ENCODE results near the gene DICER1. TPM values are rescaled to one million over a fixed set of nuclear protein-coding genes. Genes with fewer than 3 reads are reported as not detected.

DICER1 gene
- total and polyA plus RNA-seq, 2 donors (not counting 3 experiments of a cell fraction or from before 2014, with no cell fraction given) = 8.3 to 43.6 TPM

- Histone ChIP-seq H3K27me3 (ENCODE audit: control insufficient read depth in 2 of 2, insufficient read depth in 2 of 2, low read length in 2 of 2) (no peaks in the 10 kb centered on the region), H3K4me2 (ENCODE audit: insufficient read depth, low read length) (no peak overlapping the region), H2AFZ (ENCODE audit: low read depth, low read length) (no peak overlapping the region), H4K20me1 (replicated peaks; ENCODE audit: control insufficient read depth, extremely low read depth, insufficient read depth, low read length) (no peaks in the 10 kb centered on the region), H3K4me3 (replicated peaks in 1 of 3; ENCODE audit: insufficient read depth in 1 of 3, low read depth in 1 of 3, low read length in 3 of 3) (no peak overlapping the region), H3K79me2 (ENCODE audit: control insufficient read depth, insufficient read depth, low read length) (no peaks in the 10 kb centered on the region), H3K9ac (replicated peaks; ENCODE audit: extremely low read depth, insufficient read depth, low read length) (no peak overlapping the region), H3K9me3 (replicated peaks; ENCODE audit: control insufficient read depth, insufficient read depth, low read length) (no peaks in the 10 kb centered on the region), H3K27ac (ENCODE audit: insufficient read depth, low read depth, low read length) (no peak overlapping the region), H3K36me3 (ENCODE audit: control insufficient read depth in 2 of 2, extremely low read depth in 1 of 2, insufficient read depth in 2 of 2, low read length in 2 of 2) (no peaks in the 10 kb centered on the region), H3K9me1 (replicated peaks; ENCODE audit: control insufficient read depth, extremely low read depth, insufficient read depth, low read length) (no peaks in the 10 kb centered on the region), H3K4me1 (ENCODE audit: control insufficient read depth, extremely low read depth, insufficient read depth, low read length) (no peaks in the 10 kb centered on the region)
- no peak for FAIRE-seq
- TF ChIP-seq POLR2A (IDR thresholded peaks at IDR 0.05; ENCODE audit: low read depth, low read length) = no peak
- no peak for TF ChIP-seq POLR2AphosphoS5 (IDR thresholded peaks at IDR 0.05; ENCODE audit: insufficient read depth, low read depth, low read length)
- no peak for TF ChIP-seq MAX (IDR thresholded peaks at IDR 0.05; ENCODE audit: insufficient read depth, insufficient read length)
- no peak for TF ChIP-seq EZH2 (IDR thresholded peaks at IDR 0.05; ENCODE audit: borderline replicate concordance, low read depth, low read length, severe bottlenecking)
- TF ChIP-seq JUN (IDR thresholded peaks at IDR 0.05; ENCODE audit: borderline replicate concordance, insufficient read depth, insufficient read length, low read depth) = no peak
- no peak for TF ChIP-seq MYC (IDR thresholded peaks at IDR 0.05; ENCODE audit: low read depth, low read length)
- no peak for TF ChIP-seq FOS (IDR thresholded peaks at IDR 0.05; ENCODE audit: borderline replicate concordance, insufficient read depth, low read length)
- dilution Hi-C loops (cut with MboI; ENCODE audit: extremely low pct_ligation_motif_present, low sequenced_read_pairs) = no loop called here
- ChIA-PET CTCF (no interaction called here), POLR2A (no interaction called here)
- intact Hi-C loops (cut with micrococcal nuclease) = no loop called here
- BruUV-seq (replicated peaks) = no TSS peak
- no peak for DNase-seq (ENCODE audit: low read depth, low spot score)
Observed at GRCh38 chr14:95045106-95045701, 112.1 kb downstream of the DICER1 start.

GRCh38 chr14:95044463-95045105 is 112.7 kb downstream of the DICER1 start:
- H3K9me1 ChIP-seq (replicated peaks; ENCODE audit: control insufficient read depth, extremely low read depth, insufficient read depth, low read length) = no peaks in the 10 kb centered on the region
- TF ChIP-seq POLR2AphosphoS5 (IDR thresholded peaks at IDR 0.05; ENCODE audit: insufficient read depth, low read depth, low read length) = no peak
- TF ChIP-seq GATA2 (IDR thresholded peaks at IDR 0.05; ENCODE audit: insufficient read depth, insufficient read length, low read depth, low read length) = no peak
- no peak for TF ChIP-seq POLR2A (IDR thresholded peaks at IDR 0.05; ENCODE audit: low read depth, low read length)
- TF ChIP-seq CTCF (IDR thresholded peaks at IDR 0.05; ENCODE audit: extremely low read depth in 1 of 2, insufficient read depth in 1 of 2, low read depth in 1 of 2, low read length in 2 of 2) = no peak
- no peak for TF ChIP-seq JUN (IDR thresholded peaks at IDR 0.05; ENCODE audit: borderline replicate concordance, insufficient read depth, insufficient read length, low read depth)
- TF ChIP-seq MAX (IDR thresholded peaks at IDR 0.05; ENCODE audit: insufficient read depth, insufficient read length) = no peak
- no peak for TF ChIP-seq EZH2 (IDR thresholded peaks at IDR 0.05; ENCODE audit: borderline replicate concordance, low read depth, low read length, severe bottlenecking)
- TF ChIP-seq FOS (IDR thresholded peaks at IDR 0.05; ENCODE audit: borderline replicate concordance, insufficient read depth, low read length) = no peak
- H3K4me3 ChIP-seq (replicated peaks in 1 of 3; ENCODE audit: insufficient read depth in 1 of 3, low read depth in 1 of 3, low read length in 3 of 3) = no peak overlapping the region
- no peak overlapping the region for H3K9ac ChIP-seq (replicated peaks; ENCODE audit: extremely low read depth, insufficient read depth, low read length)
- H3K36me3 ChIP-seq (ENCODE audit: control insufficient read depth in 2 of 2, extremely low read depth in 1 of 2, insufficient read depth in 2 of 2, low read length in 2 of 2) = no peaks in the 10 kb centered on the region
- no peak for DNase-seq (ENCODE audit: low read depth, low spot score)
- ChIA-PET POLR2A (no interaction called here), CTCF (no interaction called here)
- H3K27ac ChIP-seq (ENCODE audit: insufficient read depth, low read depth, low read length) = no peak overlapping the region
- H4K20me1 ChIP-seq (replicated peaks; ENCODE audit: control insufficient read depth, extremely low read depth, insufficient read depth, low read length) = no peaks in the 10 kb centered on the region
- H3K4me1 ChIP-seq (ENCODE audit: control insufficient read depth, extremely low read depth, insufficient read depth, low read length) = no peaks in the 10 kb centered on the region
- H3K4me2 ChIP-seq (ENCODE audit: insufficient read depth, low read length) = no peak overlapping the region
- H3K27me3 ChIP-seq (ENCODE audit: control insufficient read depth in 2 of 2, insufficient read depth in 2 of 2, low read length in 2 of 2) = no peaks in the 10 kb centered on the region
- H3K79me2 ChIP-seq (ENCODE audit: control insufficient read depth, insufficient read depth, low read length) = no peaks in the 10 kb centered on the region
- H2AFZ ChIP-seq (ENCODE audit: low read depth, low read length) = no peak overlapping the region
- intact Hi-C loops (cut with micrococcal nuclease) (no loop called here), dilution Hi-C loops (cut with MboI; ENCODE audit: extremely low pct_ligation_motif_present, low sequenced_read_pairs) (no loop called here)
- no TSS peak for BruUV-seq (replicated peaks)
- FAIRE-seq = no peak
- no peaks in the 10 kb centered on the region for H3K9me3 ChIP-seq (replicated peaks; ENCODE audit: control insufficient read depth, insufficient read depth, low read length)
